Mammary epithelial cell (primary cell): Measurements from ENCODE around the gene DLG3.

Source experiments
- CTCF ChIP-seq, 2 donors: IDR thresholded peaks in 1 of 2; conservative IDR thresholded peaks in 1 of 2; 2 replicates each; pipeline ENCODE4 v1.5.1; 2011 to 2012; ENCODE audit warnings: inconsistent platforms in 2 of 2, low read length in 2 of 2, mild to moderate bottlenecking in 2 of 2, control low read depth in 1 of 2, low read depth in 1 of 2; ENCODE audit not compliant: insufficient read depth in 1 of 2; ENCODE audit errors: extremely low read depth in 1 of 2
- EZH2 ChIP-seq: IDR thresholded peaks from 2 replicates; pipeline ENCODE4 v1.6.1; 2012; ENCODE audit warnings: low read length, inconsistent platforms, borderline replicate concordance

- TF ChIP-seq CTCF (conservative IDR thresholded peaks at IDR 0.05 in 1 of 2, IDR thresholded peaks at IDR 0.05 in 1 of 2; ENCODE audit: extremely low read depth in 1 of 2, insufficient read depth in 1 of 2, low read depth in 1 of 2, low read length in 2 of 2) (no peak), EZH2 (no peak)
Observed at GRCh38 chrX:70488856-70489255, 44.2 kb downstream of the DLG3 start.
